WTC11 (cell line): ENCODE measurements around the gene ALOX12B. TPM values are rescaled to one million over a fixed set of nuclear protein-coding genes. Genes with fewer than 3 reads are reported as not detected.

Source experiments
- ATAC-seq: fragments of 200-7000 bp; cut with Tn5 transposase; 2 replicates; pipeline ENCODE4 v1.10.0; 2021; ENCODE audit warnings: mild to moderate bottlenecking, moderate library complexity
- CTCF ChIA-PET: fragments of 300-600 bp; sonication (Branson Sonifier 250); formaldehyde crosslinking; loops from one replicate; lab custom pipeline; 2021; ENCODE audit warnings: antibody characterized with exemption; lab: Charles Lee
- POLR2A ChIA-PET: fragments of 350-600 bp; sonication (Branson Sonifier 250); formaldehyde crosslinking; loops from one replicate; lab custom pipeline; 2021; ENCODE audit warnings: antibody characterized with exemption; lab: Charles Lee
- DNase-seq: peaks from one replicate; pipeline ENCODE4 v3.0.0; 2021; ENCODE audit warnings: low spot score
- H3K27ac Mint-ChIP-seq: 2 replicates; pipeline ENCODE4 v1.8.0; 2021; ENCODE audit warnings: mixed read lengths
- H3K27me3 Mint-ChIP-seq: 2 replicates; pipeline ENCODE4 v1.8.0; 2021; ENCODE audit warnings: low read depth, mild to moderate bottlenecking, moderate library complexity, mixed read lengths
- H3K36me3 Mint-ChIP-seq: 2 replicates; pipeline ENCODE4 v1.8.0; 2021; ENCODE audit warnings: mixed read lengths
- H3K4me1 Mint-ChIP-seq: 2 replicates; pipeline ENCODE4 v1.8.0; 2022; ENCODE audit warnings: mixed read lengths
- H3K4me3 Mint-ChIP-seq: 2 replicates; pipeline ENCODE4 v1.8.0; 2021; ENCODE audit warnings: mild to moderate bottlenecking, moderate library complexity, mixed read lengths
- H3K9me3 Mint-ChIP-seq: 2 replicates; pipeline ENCODE4 v1.8.0; 2021; ENCODE audit warnings: mixed read lengths
- CREB1 ChIP-seq: sonication (generic); formaldehyde crosslinking; IDR thresholded peaks from 2 replicates; pipeline ENCODE4 v1.8.0; 2023; ENCODE audit warnings: mild to moderate bottlenecking, missing genetic modification reagents
- CREM ChIP-seq: sonication (generic); formaldehyde crosslinking; IDR thresholded peaks from 2 replicates; pipeline ENCODE4 v1.8.1; 2022; ENCODE audit warnings: mild to moderate bottlenecking, missing genetic modification reagents, moderate library complexity
- ERG ChIP-seq: fragments of 250-450 bp; sonication (Bioruptor Pico); IDR thresholded peaks from 2 replicates; pipeline ENCODE4 v1.8.0; 2021; ENCODE audit warnings: mild to moderate bottlenecking
- FOXK1 ChIP-seq: sonication (generic); formaldehyde crosslinking; IDR thresholded peaks from 2 replicates; pipeline ENCODE4 v1.8.0; 2022; ENCODE audit warnings: mild to moderate bottlenecking, moderate library complexity, missing genetic modification reagents
- HMGXB4 ChIP-seq: sonication (generic); formaldehyde crosslinking; IDR thresholded peaks from 2 replicates; pipeline ENCODE4 v1.8.1; 2023; ENCODE audit warnings: mild to moderate bottlenecking, moderate library complexity, missing genetic modification reagents
- MAX ChIP-seq: sonication (generic); formaldehyde crosslinking; IDR thresholded peaks from 2 replicates; pipeline ENCODE4 v1.8.0; 2022; ENCODE audit warnings: mild to moderate bottlenecking, missing genetic modification reagents
- MLX ChIP-seq: sonication (generic); formaldehyde crosslinking; IDR thresholded peaks from 2 replicates; pipeline ENCODE4 v1.8.1; 2023; ENCODE audit warnings: mild to moderate bottlenecking, missing genetic modification reagents, moderate library complexity
- MYBL2 ChIP-seq: sonication (generic); formaldehyde crosslinking; IDR thresholded peaks from 2 replicates; pipeline ENCODE4 v1.8.1; 2023; ENCODE audit warnings: mild to moderate bottlenecking, moderate library complexity, missing genetic modification reagents
- SP1 ChIP-seq: sonication (generic); formaldehyde crosslinking; conservative IDR thresholded peaks from 2 replicates; pipeline ENCODE4 v1.8.1; 2022; ENCODE audit warnings: missing genetic modification reagents
- USF2 ChIP-seq: sonication (generic); formaldehyde crosslinking; IDR thresholded peaks from 2 replicates; pipeline ENCODE4 v1.8.1; 2023; ENCODE audit warnings: mild to moderate bottlenecking, missing genetic modification reagents, moderate library complexity
- ZMAT4 ChIP-seq: fragments of 250-450 bp; sonication (Bioruptor Pico); IDR thresholded peaks from 2 replicates; pipeline ENCODE4 v1.9.0; 2021; ENCODE audit warnings: mild to moderate bottlenecking
- ZNF281 ChIP-seq: sonication (generic); formaldehyde crosslinking; IDR thresholded peaks from 2 replicates; pipeline ENCODE4 v1.8.0; 2023; ENCODE audit warnings: mild to moderate bottlenecking, missing genetic modification reagents
- ZNF423 ChIP-seq: fragments of 250-450 bp; sonication (Bioruptor Pico); IDR thresholded peaks from 2 replicates; pipeline ENCODE4 v2.1.2; 2022; ENCODE audit warnings: mild to moderate bottlenecking, moderate library complexity
- ZNF532 ChIP-seq: fragments of 250-450 bp; sonication (Bioruptor Pico); IDR thresholded peaks from 2 replicates; pipeline ENCODE4 v1.9.0; 2021; ENCODE audit warnings: mild to moderate bottlenecking, borderline replicate concordance
- total RNA-seq: library from RNA; stranded (reverse); gene quantifications from 3 replicates; pipeline ENCODE4 v1.2.3, GENCODE V29; 2021

The ALOX12B gene
- total RNA-seq, 1 experiment from 2014 or later = 0.72 TPM

GRCh38 chr17:8133399-8133798, 45.9 kb upstream of the ALOX12B start:
- Mint-ChIP-seq H3K4me3 (peak overlapping the region; percentile 24), H3K27ac (peak overlapping the region; percentile 29), H3K4me1 (peaks cover 18% of the 10 kb centered on the region), H3K9me3 (no peaks in the 10 kb centered on the region), H3K36me3 (no peaks in the 10 kb centered on the region), H3K27me3 (peaks cover 18% of the 10 kb centered on the region)
- DNase-seq (peak; percentile 64), ATAC-seq (peak; percentile 79)
- POLR2A ChIA-PET = interaction anchor here (0.6 to 1.9 kb wide), 6 partner anchors 10 to 144 kb away, joined by 4 to 7 read pairs (median 6); partner anchors contain the start of genes HES7 and PER1
- CTCF ChIA-PET = interaction anchor here (0.9 to 2.6 kb wide), 11 partner anchors 9 to 88 kb away, joined by 3 to 18 read pairs (median 8); partner anchors contain the start of genes ALOXE3 and HES7
- TF ChIP-seq ZNF423 (CRISPR knock-in tag) (peak; percentile 45; the same call in 1 of the 2 replicates), ZNF281 (CRISPR knock-in tag) (peak; percentile 86; the same call in 1 of the 2 replicates), SP1 (peak; percentile 28; the same call in 1 of the 2 replicates), HMGXB4 (CRISPR knock-in tag) (0 out of 2 replicates have a peak, but pooled peaks have one; percentile 1), CREB1 (CRISPR knock-in tag) (no peak), FOXK1 (CRISPR knock-in tag) (no peak; the same call in 1 of the 2 replicates), MYBL2 (0 out of 2 replicates have a peak, but pooled peaks have one; percentile 30), USF2 (CRISPR knock-in tag) (peak; percentile 61), MAX (CRISPR knock-in tag) (peak; percentile 72; the same call in 1 of the 2 replicates), CREM (CRISPR knock-in tag) (0 out of 2 replicates have a peak, but pooled peaks have one; percentile 30)

- ChIA-PET POLR2A (no interaction called here), CTCF (interaction anchor here (0.6 to 2.2 kb wide), 4 partner anchors 11 to 58 kb away, joined by 5 to 9 read pairs (median 8); no protein-coding TSS in a partner anchor)
- Mint-ChIP-seq H3K27me3 (peaks cover 33% of the 10 kb centered on the region), H3K4me3 (no peak overlapping the region), H3K27ac (no peak overlapping the region), H3K36me3 (no peaks in the 10 kb centered on the region), H3K9me3 (no peaks in the 10 kb centered on the region), H3K4me1 (peaks cover 23% of the 10 kb centered on the region)
- ATAC-seq (no peak), DNase-seq (no peak)
- TF ChIP-seq ZMAT4 (CRISPR knock-in tag) (no peak), ZNF532 (no peak), MLX (CRISPR knock-in tag) (no peak), ERG (CRISPR knock-in tag) (no peak)
Measured at GRCh38 chr17:8131844-8132441, 44.4 kb upstream of the ALOX12B start.
